MCF 10A (cell line): ENCODE data around the gene AMDHD1. TPM values are rescaled to one million over a fixed set of nuclear protein-coding genes. Genes with fewer than 3 reads are reported as not detected.
A peak's percentile ranks its signal among the peaks of the same experiment; 100 is the strongest.

Experiments used
- BruUV-seq: library from RNA; stranded (reverse); fragments of 400-500 nt; replicated peaks from 2 replicates; lab custom pipeline; 2021; lab: Mats Ljungman, UMichigan
- CTCF ChIA-PET: fragments of 300-600 bp; sonication (Branson Sonifier 250); formaldehyde crosslinking; extraction: SDS; loops from one replicate; lab custom pipeline; 2021; ENCODE audit warnings: antibody characterized with exemption, inconsistent platforms; lab: Yijun Ruan, JAX
- POLR2A ChIA-PET: fragments of 300-600, 350-650 bp; sonication (Branson Sonifier 250); formaldehyde crosslinking; extraction: SDS; loops from one replicate; lab custom pipeline; 2020; ENCODE audit warnings: antibody characterized with exemption, inconsistent platforms; lab: Yijun Ruan, JAX
- DNase-seq: peaks from one replicate; pipeline ENCODE4 v3.0.0-alpha.2; 2018; ENCODE audit not compliant: unreplicated experiment
- H3K27ac Mint-ChIP-seq: one replicate; pipeline ENCODE4 v1.8.0; 2022; ENCODE audit warnings: mild to moderate bottlenecking, low read depth, mixed read lengths; ENCODE audit not compliant: unreplicated experiment
- H3K27me3 Mint-ChIP-seq: one replicate; pipeline ENCODE4 v1.8.0; 2022; ENCODE audit warnings: mixed read lengths; ENCODE audit not compliant: insufficient read depth, unreplicated experiment
- H3K36me3 Mint-ChIP-seq: one replicate; pipeline ENCODE4 v1.8.0; 2022; ENCODE audit warnings: mild to moderate bottlenecking, moderate library complexity, mixed read lengths; ENCODE audit not compliant: insufficient read depth, unreplicated experiment
- H3K4me1 Mint-ChIP-seq: one replicate; pipeline ENCODE4 v1.8.0; 2022; ENCODE audit warnings: mixed read lengths; ENCODE audit not compliant: insufficient read depth, unreplicated experiment
- H3K4me3 Mint-ChIP-seq: one replicate; pipeline ENCODE4 v1.8.0; 2022; ENCODE audit warnings: mild to moderate bottlenecking, moderate library complexity, mixed read lengths; ENCODE audit not compliant: unreplicated experiment
- H3K9me3 Mint-ChIP-seq: one replicate; pipeline ENCODE4 v1.8.0; 2022; ENCODE audit warnings: mixed read lengths; ENCODE audit not compliant: unreplicated experiment
- CTCF ChIP-seq: fragments of 200-600 bp; IDR thresholded peaks from one replicate; pipeline ENCODE4 v1.8.0; 2022; ENCODE audit warnings: antibody characterized with exemption, mild to moderate bottlenecking; ENCODE audit not compliant: unreplicated experiment
- intact Hi-C: fragments of 100-400 bp; cut with micrococcal nuclease; formaldehyde crosslinking; loops from 2 replicates; pipeline ENCODE4 v1.14.1; 2022
- total RNA-seq: library from RNA; stranded (reverse); gene quantifications from 2 replicates; pipeline ENCODE4 v1.2.3, GENCODE V29; 2022

The AMDHD1 gene
- total RNA-seq, 1 experiment from 2014 or later: 0.47 TPM

- peaks cover 5% of the 10 kb centered on the region for H3K4me1 Mint-ChIP-seq
- no peak for TF ChIP-seq CTCF
- POLR2A ChIA-PET: interaction anchor here (1.3 kb wide), 1 partner anchor 37 kb away, joined by 3 read pairs; the partner anchor contains the start of gene CCDC38
Measured at GRCh38 chr12:95978774-95979173, 35.6 kb downstream of the AMDHD1 start.

GRCh38 chr12:95980437-95980836 is 37.3 kb downstream of the AMDHD1 start:
- no peaks in the 10 kb centered on the region for H3K9me3 Mint-ChIP-seq

More at GRCh38 chr12:95978774-95979173, 35.6 kb downstream of the AMDHD1 start:
- Mint-ChIP-seq H3K36me3 (no peaks in the 10 kb centered on the region), H3K9me3 (no peaks in the 10 kb centered on the region), H3K4me3 (no peak overlapping the region), H3K27me3 (no peaks in the 10 kb centered on the region), H3K27ac (no peak overlapping the region)
- DNase-seq: no peak
- BruUV-seq: no TSS peak
- intact Hi-C loops: no loop called here
- CTCF ChIA-PET: interaction anchor here (1.9 kb wide), 1 partner anchor 20 kb away, joined by 8 read pairs; no protein-coding TSS in a partner anchor

GRCh38 chr12:95982602-95983001 is 39.5 kb downstream of the AMDHD1 start:
- no TSS peak for BruUV-seq
- H3K9me3 Mint-ChIP-seq: no peaks in the 10 kb centered on the region
- DNase-seq: no peak
- intact Hi-C loops: no loop called here
- TF ChIP-seq CTCF: no peak
- POLR2A ChIA-PET: no interaction called here
- H3K27me3 Mint-ChIP-seq: no peaks in the 10 kb centered on the region
- no peak overlapping the region for H3K4me3 Mint-ChIP-seq
- CTCF ChIA-PET: interaction anchor here (0.7 to 0.8 kb wide), 2 partner anchors 11 to 16 kb away, joined by 3 to 5 read pairs; no protein-coding TSS in a partner anchor
- H3K4me1 Mint-ChIP-seq: peaks cover 5% of the 10 kb centered on the region
- H3K36me3 Mint-ChIP-seq: no peaks in the 10 kb centered on the region
- H3K27ac Mint-ChIP-seq: no peak overlapping the region

More at GRCh38 chr12:95980437-95980836, 37.3 kb downstream of the AMDHD1 start:
- no peak for DNase-seq
- CTCF ChIA-PET: interaction anchor here (1.1 to 1.2 kb wide), 2 partner anchors 18 to 62 kb away, joined by 4 to 8 read pairs; no protein-coding TSS in a partner anchor
- H3K4me1 Mint-ChIP-seq: peaks cover 5% of the 10 kb centered on the region
- no peaks in the 10 kb centered on the region for H3K27me3 Mint-ChIP-seq
- no peak for TF ChIP-seq CTCF
- no peak overlapping the region for H3K27ac Mint-ChIP-seq
- H3K4me3 Mint-ChIP-seq: no peak overlapping the region
- BruUV-seq: no TSS peak
- POLR2A ChIA-PET: no interaction called here
- intact Hi-C loops: no loop called here
- H3K36me3 Mint-ChIP-seq: no peaks in the 10 kb centered on the region

GRCh38 chr12:95984682-95985081 is 41.6 kb downstream of the AMDHD1 start:
- no peak overlapping the region for H3K4me3 Mint-ChIP-seq

More at GRCh38 chr12:95984682-95985081, 41.6 kb downstream of the AMDHD1 start:
- H3K9me3 Mint-ChIP-seq: no peaks in the 10 kb centered on the region
- intact Hi-C loops: no loop called here
- peaks cover 5% of the 10 kb centered on the region for H3K4me1 Mint-ChIP-seq
- CTCF ChIA-PET: interaction anchor here (0.7 to 1.6 kb wide), 2 partner anchors 13 to 1416 kb away, joined by 3 to 5 read pairs; no protein-coding TSS in a partner anchor
- TF ChIP-seq CTCF: no peak
- POLR2A ChIA-PET: interaction anchor here (0.7 to 1.0 kb wide), 2 partner anchors 13 to 1592 kb away, joined by 3 to 4 read pairs; no protein-coding TSS in a partner anchor
- BruUV-seq: no TSS peak
- H3K27ac Mint-ChIP-seq: no peak overlapping the region
- peak; percentile 24 for DNase-seq
- no peaks in the 10 kb centered on the region for H3K36me3 Mint-ChIP-seq
- no peaks in the 10 kb centered on the region for H3K27me3 Mint-ChIP-seq
